GM12864 (cell line): ENCODE measurements around the gene IRF2.

Experiments used
- DNase-seq: peaks from one replicate; pipeline ENCODE4 v3.0.0-alpha.2; 2011; ENCODE audit warnings: low read depth
- H3K4me3 ChIP-seq: 2 replicates; pipeline ENCODE4 v1.5.1; 2011; ENCODE audit warnings: mild to moderate bottlenecking, low read depth, low read length, control low read depth
- TF ChIP-seq, protein P1 (sequence below): IDR thresholded peaks from 2 replicates; pipeline ENCODE4 v1.5.1; 2011; ENCODE audit warnings: low read depth, mild to moderate bottlenecking, moderate library complexity, low read length, control low read depth, inconsistent platforms; ENCODE audit errors: missing control alignments

The IRF2 gene

DNA sequence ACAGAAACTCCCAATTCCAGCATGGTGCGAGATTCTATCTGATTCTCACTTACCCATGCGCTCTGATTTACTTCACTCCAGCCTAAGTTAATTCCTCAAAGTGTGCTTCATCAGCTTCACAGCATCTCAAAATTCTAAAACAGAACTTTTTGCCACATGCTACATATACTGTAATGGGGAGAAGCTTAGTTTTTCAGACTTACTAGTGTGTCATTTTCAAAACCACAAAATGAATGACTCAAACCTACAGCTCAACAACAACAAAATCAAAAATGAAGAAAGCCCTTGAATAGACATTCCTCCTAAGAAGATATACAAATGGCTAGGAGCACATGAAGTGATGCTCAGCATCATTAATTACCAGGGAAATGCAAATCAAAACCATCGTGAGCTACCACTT, 14.9 kb downstream of the IRF2 start:
- TF ChIP-seq, protein P1, sequence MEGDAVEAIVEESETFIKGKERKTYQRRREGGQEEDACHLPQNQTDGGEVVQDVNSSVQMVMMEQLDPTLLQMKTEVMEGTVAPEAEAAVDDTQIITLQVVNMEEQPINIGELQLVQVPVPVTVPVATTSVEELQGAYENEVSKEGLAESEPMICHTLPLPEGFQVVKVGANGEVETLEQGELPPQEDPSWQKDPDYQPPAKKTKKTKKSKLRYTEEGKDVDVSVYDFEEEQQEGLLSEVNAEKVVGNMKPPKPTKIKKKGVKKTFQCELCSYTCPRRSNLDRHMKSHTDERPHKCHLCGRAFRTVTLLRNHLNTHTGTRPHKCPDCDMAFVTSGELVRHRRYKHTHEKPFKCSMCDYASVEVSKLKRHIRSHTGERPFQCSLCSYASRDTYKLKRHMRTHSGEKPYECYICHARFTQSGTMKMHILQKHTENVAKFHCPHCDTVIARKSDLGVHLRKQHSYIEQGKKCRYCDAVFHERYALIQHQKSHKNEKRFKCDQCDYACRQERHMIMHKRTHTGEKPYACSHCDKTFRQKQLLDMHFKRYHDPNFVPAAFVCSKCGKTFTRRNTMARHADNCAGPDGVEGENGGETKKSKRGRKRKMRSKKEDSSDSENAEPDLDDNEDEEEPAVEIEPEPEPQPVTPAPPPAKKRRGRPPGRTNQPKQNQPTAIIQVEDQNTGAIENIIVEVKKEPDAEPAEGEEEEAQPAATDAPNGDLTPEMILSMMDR = no peak
- DNase-seq = no peak
- H3K4me3 ChIP-seq = no peak overlapping the region

DNA sequence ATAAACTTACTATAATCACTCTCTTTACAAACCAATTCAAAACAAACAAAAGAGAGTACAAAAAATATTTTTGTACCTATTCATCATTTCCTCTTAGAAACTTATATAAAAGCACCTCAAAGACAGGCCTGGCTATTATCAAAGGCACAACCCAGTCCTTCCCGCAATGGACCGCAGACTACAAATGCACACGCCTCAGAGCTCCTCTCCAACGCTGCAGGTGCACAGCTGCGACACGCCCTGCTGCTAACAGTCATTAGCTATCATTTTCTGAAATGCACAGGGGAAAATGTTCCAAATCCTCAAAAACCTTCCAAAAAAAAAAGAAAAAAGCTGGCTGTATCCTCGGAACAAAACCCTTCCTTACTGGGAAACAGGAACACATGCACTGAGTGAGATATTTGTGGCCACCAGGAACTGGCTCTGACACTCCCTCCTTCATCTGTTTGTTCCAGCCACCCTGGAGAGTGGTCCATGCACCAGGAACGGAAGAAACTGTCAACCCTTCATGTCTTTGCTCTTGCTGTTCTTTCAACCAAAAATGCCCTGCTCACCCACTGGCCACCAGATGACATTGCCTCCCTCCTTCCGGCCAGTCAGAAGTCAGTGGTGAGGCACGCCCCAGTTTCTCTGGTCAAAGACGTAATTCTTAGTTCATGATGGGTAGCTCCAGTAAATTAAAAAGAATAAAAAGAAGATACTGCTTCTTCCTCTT, 16.7 kb downstream of the IRF2 start:
- no peak for DNase-seq
- H3K4me3 ChIP-seq = no peak overlapping the region
- TF ChIP-seq, protein P1 = no peak

DNA sequence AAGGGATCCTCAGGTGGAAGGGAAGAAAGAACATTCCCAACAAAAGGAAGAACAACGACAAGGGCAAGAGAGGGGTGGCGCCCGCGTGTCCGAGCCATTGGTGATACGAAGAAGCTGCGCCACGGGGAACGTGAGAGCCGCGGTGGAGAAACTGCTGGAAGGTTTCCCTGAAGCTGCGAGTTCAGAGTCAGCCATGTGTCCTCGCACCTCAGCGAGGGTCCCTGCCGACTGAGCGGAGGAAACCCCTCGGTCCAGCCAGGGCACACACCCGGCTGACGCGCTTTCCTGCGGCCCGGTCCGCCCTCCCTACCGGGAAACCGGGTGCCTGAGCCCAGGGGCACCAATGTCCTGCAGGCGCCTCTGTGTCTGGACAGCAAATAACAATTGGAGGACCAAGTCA, 18.0 kb downstream of the IRF2 start:
- no peak overlapping the region for H3K4me3 ChIP-seq
- TF ChIP-seq, protein P1 = no peak
- no peak for DNase-seq

- TF ChIP-seq, protein P1 = no peak
- no peak for DNase-seq
- no peak overlapping the region for H3K4me3 ChIP-seq
Observed at GRCh38 chr4:184455299-184455698, 19.1 kb downstream of the IRF2 start.

DNA sequence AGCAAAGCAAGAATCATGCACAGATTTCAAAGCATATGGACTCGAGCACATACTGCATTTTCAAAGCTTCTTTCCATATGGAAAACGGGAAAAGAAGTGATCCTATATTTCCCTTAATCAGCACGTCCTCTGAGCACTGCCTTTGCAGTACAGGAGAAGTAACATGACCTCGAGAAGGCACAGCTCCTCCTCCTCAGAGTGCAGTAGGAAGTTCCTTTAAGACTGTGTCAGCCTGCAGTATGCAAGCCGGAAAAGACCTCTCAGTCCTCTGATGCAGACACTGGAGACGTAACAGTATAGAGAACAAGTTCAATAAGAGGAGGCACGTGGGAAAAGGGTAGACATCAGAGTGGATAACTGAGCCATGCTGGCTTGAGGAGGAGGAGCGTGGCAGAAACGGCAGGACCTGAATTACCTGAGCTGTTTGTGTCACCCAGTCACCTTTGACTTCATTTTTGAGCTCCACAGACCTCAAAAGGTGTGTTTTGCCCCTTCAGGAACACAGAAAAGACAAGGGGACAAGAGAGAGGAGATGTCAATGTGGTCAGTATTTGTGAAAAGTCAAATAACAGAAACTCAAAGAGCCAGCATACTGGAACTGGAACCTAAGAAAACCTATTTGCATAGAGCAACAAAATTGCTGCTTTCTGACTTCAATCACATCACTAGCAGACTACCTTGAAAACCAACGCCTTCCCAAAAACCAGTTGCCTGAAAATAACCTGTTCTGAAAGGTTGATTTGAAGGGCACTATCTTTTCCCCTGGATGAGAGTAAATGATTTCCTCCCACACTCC, 20.8 kb downstream of the IRF2 start:
- H3K4me3 ChIP-seq = peak overlapping the region; percentile 20; the same call in 1 of the 2 replicates
- TF ChIP-seq, protein P1 = no peak
- no peak for DNase-seq

GRCh38 chr4:184452740-184453139, 21.6 kb downstream of the IRF2 start:
- no peak for DNase-seq
- TF ChIP-seq, protein P1 = no peak
- no peak overlapping the region for H3K4me3 ChIP-seq
